B cell (primary cell): ENCODE results near the gene ERRFI1. TPM values are rescaled to one million over a fixed set of nuclear protein-coding genes. Genes with fewer than 3 reads are reported as not detected.

Experiments
- ATAC-seq: fragments of 200-7000 bp; cut with Tn5 transposase; one replicate; pipeline ENCODE4 v1.10.0; 2021; ENCODE audit warnings: low read depth, mild to moderate bottlenecking, moderate number of reproducible peaks, moderate library complexity
- CTCF ChIA-PET: fragments of 350-600 bp; sonication (Branson Sonifier 250); formaldehyde crosslinking; loops from one replicate; lab custom pipeline; 2021; ENCODE audit warnings: antibody characterized with exemption, inconsistent platforms; lab: Charles Lee
- POLR2A ChIA-PET: fragments of 350-600 bp; sonication (Branson Sonifier 250); formaldehyde crosslinking; loops from one replicate; lab custom pipeline; 2021; ENCODE audit warnings: antibody characterized with exemption; lab: Charles Lee
- DNase-seq: peaks from one replicate; pipeline ENCODE4 v3.0.0; 2013
- H2AFZ ChIP-seq: 2 replicates; pipeline ENCODE4 v1.6.1; 2012; ENCODE audit warnings: mild to moderate bottlenecking, low read depth, low read length; ENCODE audit not compliant: insufficient read depth, poor library complexity, severe bottlenecking
- H3K27ac ChIP-seq, 2 donors: 1 replicate in 1 of 2; 2 replicates in 1 of 2; pipeline ENCODE4 v1.5.1; 2012 to 2013; ENCODE audit warnings: low read length in 2 of 2, mild to moderate bottlenecking in 2 of 2, moderate library complexity in 1 of 2
- H3K27me3 ChIP-seq, 4 experiments: fragments of 200-600 bp in 1 of 4; sonication (generic) in 1 of 4; replicated peaks in 1 of 4; 1 replicate in 2 of 4; 2 replicates in 2 of 4; pipeline versions ENCODE4 v1.6.1 to v1.7.0; 2013 to 2016; ENCODE audit warnings: low read length in 3 of 4, mild to moderate bottlenecking in 2 of 4, mixed read lengths in 1 of 4, moderate library complexity in 1 of 4; ENCODE audit not compliant: insufficient read depth in 4 of 4, control insufficient read depth in 3 of 4; ENCODE audit errors: control extremely low read depth in 1 of 4
- H3K36me3 ChIP-seq, 2 experiments: replicated peaks in 1 of 2; 1 replicate in 1 of 2; 2 replicates in 1 of 2; pipeline versions ENCODE4 v1.6.1 to v1.7.1; 2013; ENCODE audit warnings: low read length in 1 of 2; ENCODE audit not compliant: insufficient read depth in 2 of 2, control insufficient read depth in 1 of 2; ENCODE audit errors: control extremely low read depth in 1 of 2, extremely low read depth in 1 of 2
- H3K4me1 ChIP-seq, 2 donors: fragments of 200-600 bp in 1 of 2; sonication (generic) in 1 of 2; 1 replicate in 1 of 2; 2 replicates in 1 of 2; pipeline versions ENCODE4 v1.5.1 to v1.6.1; 2013 to 2017; ENCODE audit warnings: low read length in 2 of 2; ENCODE audit not compliant: control insufficient read depth in 2 of 2, insufficient read depth in 2 of 2
- H3K4me2 ChIP-seq: replicated peaks from 2 replicates; pipeline ENCODE3; 2012; ENCODE audit warnings: mild to moderate bottlenecking, low read depth, low read length; ENCODE audit not compliant: poor library complexity, severe bottlenecking
- H3K4me3 ChIP-seq, 5 experiments: fragments of 200-600 bp in 1 of 5; sonication (generic) in 1 of 5; 1 replicate in 3 of 5; 2 replicates in 2 of 5; pipeline versions ENCODE4 v1.5.1 to v1.7.0; 2011 to 2016; ENCODE audit warnings: low read length in 4 of 5, mild to moderate bottlenecking in 4 of 5, low read depth in 2 of 5, control low read depth in 1 of 5, moderate library complexity in 1 of 5; ENCODE audit not compliant: insufficient read depth in 1 of 5; ENCODE audit errors: control extremely low read depth in 1 of 5, extremely low read depth in 1 of 5
- H3K79me2 ChIP-seq: fragments of 200-600 bp; sonication (generic); one replicate; pipeline ENCODE4 v1.6.0; 2016; ENCODE audit warnings: low read length; ENCODE audit not compliant: control insufficient read depth, insufficient read depth
- H3K9ac ChIP-seq: fragments of 200-600 bp; sonication (generic); 2 replicates; pipeline ENCODE4 v1.6.1; 2017; ENCODE audit warnings: mild to moderate bottlenecking, low read length, moderate library complexity
- H3K9me3 ChIP-seq, 3 donors: one replicate each; pipeline versions ENCODE4 v1.6.1 to v1.7.1; 2013; ENCODE audit warnings: low read length in 2 of 3; ENCODE audit not compliant: control insufficient read depth in 2 of 3, insufficient read depth in 1 of 3; ENCODE audit errors: control extremely low read depth in 1 of 3
- H4K20me1 ChIP-seq: 2 replicates; pipeline ENCODE4 v1.6.0; 2012; ENCODE audit warnings: mild to moderate bottlenecking, low read length; ENCODE audit not compliant: insufficient read depth, control insufficient read depth, poor library complexity, severe bottlenecking
- H3K27ac Mint-ChIP-seq: one replicate; pipeline ENCODE4 v1.8.0; 2021; ENCODE audit warnings: mixed read lengths
- H3K27me3 Mint-ChIP-seq: one replicate; pipeline ENCODE4 v1.8.0; 2021; ENCODE audit warnings: mixed read lengths
- H3K4me1 Mint-ChIP-seq: one replicate; pipeline ENCODE4 v1.8.0; 2021; ENCODE audit warnings: mixed read lengths
- H3K4me3 Mint-ChIP-seq: one replicate; pipeline ENCODE4 v1.8.0; 2021; ENCODE audit warnings: mixed read lengths
- H3K9me3 Mint-ChIP-seq: one replicate; pipeline ENCODE4 v1.8.0; 2022; ENCODE audit warnings: mixed read lengths; ENCODE audit not compliant: insufficient read depth
- CTCF ChIP-seq: fragments of 200-600 bp; IDR thresholded peaks from one replicate; pipeline ENCODE4 v1.8.0; 2022; ENCODE audit warnings: antibody characterized with exemption, mild to moderate bottlenecking
- EZH2 ChIP-seq: IDR thresholded peaks from 2 replicates; pipeline ENCODE4 v1.6.1; 2012; ENCODE audit warnings: borderline replicate concordance, low read depth, mild to moderate bottlenecking, moderate library complexity, low read length; ENCODE audit not compliant: insufficient read depth, poor library complexity, severe bottlenecking
- WGBS: methylation state at CpG from one replicate; pipeline ENCODE4 v1.1.5; 2013; ENCODE audit warnings: missing lambda C conversion rate; ENCODE audit not compliant: insufficient coverage; 5-methylcytosine and 5-hydroxymethylcytosine counted together
- intact Hi-C: fragments of 100-400 bp; cut with micrococcal nuclease; formaldehyde crosslinking; loops from one replicate; pipeline ENCODE4 v1.10.0; 2022
- polyA plus RNA-seq: library from polyadenylated mRNA; depleted of rRNA; stranded (reverse); fragments of >200 nt; gene quantifications from 2 replicates; pipeline ENCODE4 v1.2.3, GENCODE V29; 2012
- total RNA-seq, 2 donors: library from RNA; stranded (reverse); fragments of 120-200 nt in 1 of 2; gene quantifications; 1 replicate in 1 of 2; 2 replicates in 1 of 2; pipeline versions ENCODE4 v1.2.3 to v1.2.4, GENCODE V29; 2013 to 2022

ERRFI1 gene
- total and polyA plus RNA-seq, 2 donors (not counting 1 experiment from before 2014, with no cell fraction given): 1.5 to 2.0 TPM

- intact Hi-C loops: no loop called here
- Histone ChIP-seq H3K79me2 (no peaks in the 10 kb centered on the region), H3K4me1 (peaks cover 0 to 10% of the 10 kb centered on the region in 2 donors), H4K20me1 (no peaks in the 10 kb centered on the region), H3K27me3 (no peaks in the 10 kb centered on the region), H3K4me2 (no peak overlapping the region), H3K9me3 (peaks cover 0 to 3% (median 0%) of the 10 kb centered on the region in 3 donors), H2AFZ (no peak overlapping the region), H3K27ac (no peak overlapping the region), H3K9ac (no peak overlapping the region), H3K36me3 (peaks cover 10 to 17% of the 10 kb centered on the region in 2 experiments), H3K4me3 (no peak overlapping the region)
- TF ChIP-seq CTCF: no peak
- no peak for TF ChIP-seq EZH2
- Mint-ChIP-seq H3K27me3 (no peaks in the 10 kb centered on the region), H3K27ac (no peak overlapping the region), H3K4me1 (peaks cover 11% of the 10 kb centered on the region), H3K4me3 (no peak overlapping the region), H3K9me3 (no peaks in the 10 kb centered on the region)
- ChIA-PET POLR2A (no interaction called here), CTCF (interaction anchor here (1.1 to 2.5 kb wide), 2 partner anchors 25 to 360 kb away, joined by 5 to 7 read pairs; no protein-coding TSS in a partner anchor)
- no peak for DNase-seq
- no peak for ATAC-seq
- WGBS: 90% methylated on average over 2 of the region's 2 CpGs
Measured at GRCh38 chr1:7989762-7990428, 36.2 kb downstream of the ERRFI1 start.

DNA sequence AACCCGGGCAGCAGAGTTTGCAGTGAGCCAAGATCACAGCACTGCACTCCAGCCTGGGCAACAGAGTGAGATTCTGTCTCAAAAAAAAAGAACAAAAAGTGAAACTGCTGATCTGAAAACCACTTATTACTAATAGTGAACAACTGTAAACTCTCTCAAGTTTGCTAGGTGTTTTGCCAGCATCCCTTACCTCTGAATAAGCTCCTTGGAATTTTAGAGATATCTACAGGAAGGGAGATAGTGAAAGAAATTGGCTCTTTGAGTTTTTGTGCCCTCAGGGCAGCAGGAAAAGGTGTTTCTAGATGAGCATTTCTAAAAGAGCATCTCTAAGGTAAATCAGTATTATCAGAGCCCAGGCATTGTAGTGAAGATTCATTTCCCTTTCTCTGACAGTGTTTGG, 37.5 kb downstream of the ERRFI1 start:
- Histone ChIP-seq H3K4me2 (no peak overlapping the region), H3K4me1 (peaks cover 0 to 4% of the 10 kb centered on the region in 2 donors), H3K79me2 (no peaks in the 10 kb centered on the region), H4K20me1 (peaks cover 2% of the 10 kb centered on the region), H2AFZ (no peak overlapping the region), H3K36me3 (peaks cover 14 to 30% of the 10 kb centered on the region in 2 experiments), H3K9ac (no peak overlapping the region), H3K27ac (no peak overlapping the region), H3K9me3 (peaks cover 0 to under 1% (median 0%) of the 10 kb centered on the region in 3 donors), H3K27me3 (no peaks in the 10 kb centered on the region), H3K4me3 (no peak overlapping the region)
- ChIA-PET CTCF (interaction anchor here (2.5 kb wide), 1 partner anchor 26 kb away, joined by 7 read pairs; no protein-coding TSS in a partner anchor), POLR2A (no interaction called here)
- DNase-seq (no peak), ATAC-seq (no peak)
- Mint-ChIP-seq H3K4me1 (peaks cover 3% of the 10 kb centered on the region), H3K9me3 (no peaks in the 10 kb centered on the region), H3K4me3 (no peak overlapping the region), H3K27ac (no peak overlapping the region), H3K27me3 (no peaks in the 10 kb centered on the region)
- intact Hi-C loops: no loop called here
- 73% methylated on average over 1 of the region's 1 CpG for WGBS
- TF ChIP-seq EZH2: no peak
- no peak for TF ChIP-seq CTCF
